Neuron (in vitro differentiated cells): ENCODE results near the gene AIFM1.

ENCODE experiments used
- H2AFZ ChIP-seq: one replicate; pipeline ENCODE4 v1.6.1; 2013; ENCODE audit warnings: low read depth, mild to moderate bottlenecking, inconsistent platforms, low read length, moderate library complexity
- H3K27me3 ChIP-seq: one replicate; pipeline ENCODE4 v1.6.1; 2013; ENCODE audit warnings: low read length; ENCODE audit not compliant: insufficient read depth
- H3K36me3 ChIP-seq: one replicate; pipeline ENCODE4 v1.6.1; 2013; ENCODE audit warnings: low read length; ENCODE audit not compliant: insufficient read depth
- H3K4me1 ChIP-seq: one replicate; pipeline ENCODE4 v1.6.1; 2013; ENCODE audit warnings: low read length; ENCODE audit not compliant: insufficient read depth
- H3K4me3 ChIP-seq: 2 replicates; pipeline ENCODE4 v1.5.1; 2013; ENCODE audit warnings: mild to moderate bottlenecking, low read length, moderate library complexity
- H3K9me3 ChIP-seq: one replicate; pipeline ENCODE4 v1.6.1; 2013; ENCODE audit warnings: low read length

Gene AIFM1

GRCh38 chrX:130090364-130090763, 75.3 kb downstream of the AIFM1 start:
- Histone ChIP-seq H3K4me3 (no peak overlapping the region), H2AFZ (no peak overlapping the region), H3K27me3 (no peaks in the 10 kb centered on the region), H3K9me3 (no peaks in the 10 kb centered on the region), H3K4me1 (no peaks in the 10 kb centered on the region), H3K36me3 (no peaks in the 10 kb centered on the region)

DNA sequence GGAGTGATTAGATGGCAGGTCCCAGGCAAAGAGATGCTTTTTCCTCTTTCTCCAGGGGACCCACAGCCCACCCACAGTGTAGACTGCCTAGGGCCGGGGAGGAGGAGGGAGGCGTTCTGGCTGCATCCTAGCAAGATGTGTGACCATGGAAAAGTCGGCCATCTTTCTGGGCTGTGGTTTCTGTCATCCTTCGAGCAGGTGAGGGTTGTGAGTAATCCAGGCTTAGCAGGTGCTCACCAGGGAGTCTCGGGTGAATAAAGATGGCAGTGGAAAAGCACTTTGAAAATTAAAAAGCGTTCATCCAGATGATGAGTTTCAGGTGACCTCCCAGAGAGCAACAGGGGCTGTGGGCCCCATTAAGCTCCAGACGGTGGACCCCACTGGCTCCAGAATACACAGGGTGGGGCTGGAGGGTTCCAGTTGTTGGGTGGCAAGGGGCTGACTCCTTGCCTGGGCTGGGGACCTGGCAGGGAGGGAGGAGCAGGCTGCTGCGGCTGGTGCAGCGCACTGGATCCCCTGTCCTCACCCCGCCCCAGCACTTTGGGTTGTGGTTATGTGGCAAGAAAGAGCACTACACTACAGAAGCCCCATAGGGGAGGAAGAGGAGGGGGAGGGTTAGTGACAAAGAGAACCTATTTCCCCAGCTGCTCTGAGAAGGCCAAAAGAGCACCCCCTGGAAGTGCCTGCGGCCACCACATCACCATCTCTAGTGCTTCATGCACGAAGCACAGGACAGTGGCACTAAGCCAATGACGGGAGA, 79.0 kb downstream of the AIFM1 start:
- no peak overlapping the region for H2AFZ ChIP-seq
- H3K27me3 ChIP-seq, result no peaks in the 10 kb centered on the region
- no peak overlapping the region for H3K4me3 ChIP-seq
- H3K4me1 ChIP-seq, result no peaks in the 10 kb centered on the region
- no peaks in the 10 kb centered on the region for H3K9me3 ChIP-seq
- H3K36me3 ChIP-seq, result no peaks in the 10 kb centered on the region

- Histone ChIP-seq H3K4me3 (no peak overlapping the region), H3K36me3 (no peaks in the 10 kb centered on the region), H3K4me1 (no peaks in the 10 kb centered on the region), H3K9me3 (no peaks in the 10 kb centered on the region), H2AFZ (no peak overlapping the region), H3K27me3 (no peaks in the 10 kb centered on the region)
Observed at GRCh38 chrX:130085551-130086446, 79.8 kb downstream of the AIFM1 start.

DNA sequence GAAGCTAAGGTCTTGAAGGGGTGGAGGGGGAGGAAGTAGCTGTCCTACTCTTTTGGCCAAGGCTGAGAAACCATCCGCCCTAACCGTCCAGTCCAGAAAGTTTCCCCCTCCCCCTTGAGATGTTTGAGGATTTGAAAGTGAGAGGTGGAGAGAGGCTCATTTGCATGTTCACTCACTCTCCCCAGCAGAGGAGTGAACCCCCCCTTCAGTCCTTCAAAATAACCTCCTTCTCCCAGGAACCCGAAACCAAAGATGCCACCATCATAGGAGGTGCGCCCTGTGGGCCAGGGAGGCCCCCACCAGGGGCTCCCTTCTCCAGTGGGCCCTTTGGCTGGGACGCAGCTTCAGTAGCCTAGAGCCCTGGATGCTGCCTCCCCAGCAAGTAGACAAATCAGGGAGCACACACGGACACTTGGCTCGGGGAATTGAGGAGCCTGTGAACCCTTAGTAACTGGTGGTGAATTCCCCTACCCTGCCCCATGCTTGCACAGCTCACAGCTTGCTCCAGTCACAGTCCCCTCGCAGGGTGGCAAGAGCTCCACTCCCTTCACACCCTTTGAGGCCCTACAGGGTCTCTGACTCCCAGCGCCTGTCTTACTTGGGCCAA, 80.9 kb downstream of the AIFM1 start:
- H3K9me3 ChIP-seq, result no peaks in the 10 kb centered on the region
- H3K36me3 ChIP-seq, result no peaks in the 10 kb centered on the region
- no peaks in the 10 kb centered on the region for H3K27me3 ChIP-seq
- H3K4me3 ChIP-seq, result no peak overlapping the region
- H2AFZ ChIP-seq, result no peak overlapping the region
- H3K4me1 ChIP-seq, result no peaks in the 10 kb centered on the region

DNA sequence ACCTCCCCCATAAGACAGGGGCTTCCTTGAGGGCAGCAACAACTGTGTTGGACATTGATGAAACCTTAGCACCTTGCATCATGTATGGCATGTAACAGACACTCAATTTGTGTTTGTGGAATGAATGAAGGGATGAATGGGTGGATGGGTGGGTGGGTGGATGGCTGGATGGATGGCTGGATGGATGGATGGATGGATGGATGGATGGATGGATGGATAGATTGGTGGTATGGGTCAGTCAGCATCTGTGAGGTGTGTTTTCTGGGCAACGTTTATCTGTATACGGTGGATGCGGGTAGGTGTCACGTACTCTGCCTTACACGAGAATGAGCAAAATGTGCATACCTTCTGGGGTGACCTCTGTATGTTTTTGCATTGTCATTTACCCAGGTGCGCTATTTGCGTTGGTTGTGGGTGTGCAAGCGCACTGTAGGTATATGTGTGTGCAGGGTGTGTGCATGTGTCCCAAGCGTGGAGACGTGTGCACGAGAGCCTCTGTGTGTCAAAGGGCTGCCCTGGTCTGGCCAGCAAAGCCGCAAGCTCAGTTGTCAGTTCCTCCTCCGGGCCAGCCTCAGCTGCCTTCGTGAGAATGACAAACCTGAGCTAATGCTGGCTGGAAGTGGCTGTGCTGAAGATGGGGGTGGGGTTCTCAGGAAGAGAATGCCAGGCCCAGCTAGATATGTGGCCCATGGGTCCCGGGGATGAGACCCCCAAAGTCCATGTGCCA, 81.8 kb downstream of the AIFM1 start:
- Histone ChIP-seq H3K36me3 (no peaks in the 10 kb centered on the region), H3K27me3 (no peaks in the 10 kb centered on the region), H3K4me1 (no peaks in the 10 kb centered on the region), H3K4me3 (no peak overlapping the region), H3K9me3 (no peaks in the 10 kb centered on the region), H2AFZ (no peak overlapping the region)

DNA sequence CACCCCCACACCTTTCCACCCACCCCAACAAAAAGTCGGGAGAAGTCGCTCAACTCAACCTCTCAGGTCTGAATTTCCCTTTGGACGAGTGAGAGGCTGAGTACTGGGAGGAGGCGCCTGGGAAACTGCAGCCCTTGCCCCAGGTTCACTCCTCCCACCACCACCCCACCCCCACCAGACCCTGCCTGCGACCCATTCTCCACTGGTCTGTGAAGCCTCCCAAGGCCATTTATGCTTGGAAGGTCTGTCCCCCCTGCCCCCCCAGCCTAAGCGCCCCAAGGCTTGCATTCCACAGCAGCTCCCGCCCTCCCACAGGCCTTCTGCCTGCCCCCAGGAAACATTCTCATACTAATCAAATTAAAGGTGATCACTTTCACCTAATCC, 82.5 kb downstream of the AIFM1 start:
- Histone ChIP-seq H3K9me3 (no peaks in the 10 kb centered on the region), H2AFZ (no peak overlapping the region), H3K4me1 (no peaks in the 10 kb centered on the region), H3K36me3 (no peaks in the 10 kb centered on the region), H3K4me3 (no peak overlapping the region), H3K27me3 (no peaks in the 10 kb centered on the region)

- Histone ChIP-seq H3K27me3 (no peaks in the 10 kb centered on the region), H3K4me1 (no peaks in the 10 kb centered on the region), H3K4me3 (no peak overlapping the region), H3K9me3 (no peaks in the 10 kb centered on the region), H2AFZ (no peak overlapping the region), H3K36me3 (no peaks in the 10 kb centered on the region)
Observed at GRCh38 chrX:130082244-130083106, 83.2 kb downstream of the AIFM1 start.

GRCh38 chrX:130081421-130082045, 84.1 kb downstream of the AIFM1 start:
- Histone ChIP-seq H2AFZ (no peak overlapping the region), H3K4me1 (no peaks in the 10 kb centered on the region), H3K36me3 (no peaks in the 10 kb centered on the region), H3K4me3 (no peak overlapping the region), H3K27me3 (no peaks in the 10 kb centered on the region), H3K9me3 (no peaks in the 10 kb centered on the region)

DNA sequence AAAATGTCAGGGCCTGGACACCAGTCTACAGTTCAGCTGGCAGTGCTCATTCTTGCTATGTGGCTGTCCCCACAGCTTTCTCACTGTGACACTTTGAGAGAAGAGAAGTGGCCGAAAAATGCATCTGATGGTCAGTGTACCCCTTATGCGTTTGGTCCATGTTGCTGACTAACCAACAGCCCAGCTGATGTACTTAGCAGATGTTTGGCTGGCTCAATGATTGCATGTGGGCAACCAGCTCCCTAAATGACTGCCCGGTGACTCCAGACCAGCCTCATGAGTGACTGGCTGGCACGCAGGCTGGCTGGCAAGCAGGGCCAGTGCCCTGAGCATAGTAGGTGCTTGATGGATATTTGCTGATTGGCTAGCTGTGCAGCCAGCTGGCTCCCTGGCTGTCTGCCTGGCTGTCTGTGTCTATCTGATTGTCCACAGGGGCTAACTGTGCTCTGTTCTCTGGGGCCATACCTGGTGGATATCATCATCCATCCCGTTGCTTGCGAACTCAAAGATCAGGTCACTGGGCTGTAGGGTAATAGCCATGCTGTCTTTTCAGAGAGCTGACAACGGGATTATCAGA, 84.8 kb downstream of the AIFM1 start:
- Histone ChIP-seq H2AFZ (no peak overlapping the region), H3K4me3 (no peak overlapping the region), H3K4me1 (no peaks in the 10 kb centered on the region), H3K27me3 (no peaks in the 10 kb centered on the region), H3K36me3 (no peaks in the 10 kb centered on the region), H3K9me3 (no peaks in the 10 kb centered on the region)

- Histone ChIP-seq H3K36me3 (no peaks in the 10 kb centered on the region), H2AFZ (no peak overlapping the region), H3K4me3 (no peak overlapping the region), H3K9me3 (no peaks in the 10 kb centered on the region), H3K27me3 (no peaks in the 10 kb centered on the region), H3K4me1 (no peaks in the 10 kb centered on the region)
Observed at GRCh38 chrX:130079824-130080406, 85.7 kb downstream of the AIFM1 start.
